GM12865 (cell line): ENCODE measurements around the gene MBD4.
"Not testable (repeated sequence)": the region's sequence is repeated elsewhere in the genome, so short reads cannot be mapped to it uniquely, and the experiment has no call there.

Source experiments
- DNase-seq: peaks from one replicate; pipeline ENCODE4 v3.0.0; 2010; ENCODE audit warnings: low read depth
- H3K4me3 ChIP-seq: 2 replicates; pipeline ENCODE4 v1.5.1; 2011; ENCODE audit warnings: mild to moderate bottlenecking, low read depth, low read length, control low read depth
- TF ChIP-seq, protein P1 (sequence below): IDR thresholded peaks from 2 replicates; pipeline ENCODE4 v1.5.1; 2011; ENCODE audit warnings: low read length, control low read depth, low read depth, inconsistent platforms; ENCODE audit not compliant: insufficient read depth; ENCODE audit errors: missing control alignments

MBD4 gene

DNA sequence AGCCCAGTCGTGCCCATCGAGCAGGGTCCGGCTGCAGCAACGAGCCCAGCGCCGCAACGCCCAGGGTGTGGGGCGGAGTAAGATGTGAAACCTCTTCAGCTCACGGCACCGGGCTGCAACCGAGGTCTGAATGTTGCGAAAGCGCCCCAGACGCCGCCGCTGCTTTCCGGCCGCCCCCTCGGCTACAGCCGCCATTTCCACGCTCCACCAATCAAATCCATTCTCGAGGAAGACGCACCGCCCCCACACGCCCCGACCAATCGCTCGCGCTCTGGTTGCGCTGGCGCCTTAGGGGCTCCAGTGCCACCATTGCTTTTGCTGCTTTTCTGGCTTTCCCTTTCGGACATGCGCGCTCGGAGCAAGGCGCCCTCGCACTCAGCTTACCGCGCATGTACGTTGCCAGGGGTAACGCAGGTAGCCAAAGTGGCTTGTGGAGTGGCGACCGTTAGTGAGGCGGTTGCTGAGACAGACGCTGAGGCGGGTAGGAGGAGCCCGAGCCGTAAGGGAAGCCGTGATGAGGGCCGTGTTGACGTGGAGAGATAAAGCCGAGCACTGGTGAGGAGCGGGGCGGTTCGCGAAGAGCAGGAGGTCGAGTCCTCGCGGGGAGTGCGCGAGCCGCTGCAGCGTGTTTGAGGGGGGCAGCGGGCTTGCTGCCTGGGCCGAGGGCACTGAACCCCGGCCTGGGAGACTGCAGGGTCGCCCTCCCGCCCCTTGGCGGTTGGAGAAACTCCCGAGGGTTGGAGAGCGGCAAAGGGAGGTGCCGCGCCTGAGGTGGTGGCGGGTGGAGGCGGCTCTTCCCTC is at the start of gene MBD4, which contains the start of gene IFT122:
Gene MBD4, minus strand, starts transcription at position 132 of the 801 bp plus-strand sequence. Its CDS starts 115 bp downstream, at position 17.
Gene IFT122, plus strand, starts transcription at position 408 of the 801 bp plus-strand sequence. Its CDS starts 107 bp downstream, at position 515.
- TF ChIP-seq, protein P1, sequence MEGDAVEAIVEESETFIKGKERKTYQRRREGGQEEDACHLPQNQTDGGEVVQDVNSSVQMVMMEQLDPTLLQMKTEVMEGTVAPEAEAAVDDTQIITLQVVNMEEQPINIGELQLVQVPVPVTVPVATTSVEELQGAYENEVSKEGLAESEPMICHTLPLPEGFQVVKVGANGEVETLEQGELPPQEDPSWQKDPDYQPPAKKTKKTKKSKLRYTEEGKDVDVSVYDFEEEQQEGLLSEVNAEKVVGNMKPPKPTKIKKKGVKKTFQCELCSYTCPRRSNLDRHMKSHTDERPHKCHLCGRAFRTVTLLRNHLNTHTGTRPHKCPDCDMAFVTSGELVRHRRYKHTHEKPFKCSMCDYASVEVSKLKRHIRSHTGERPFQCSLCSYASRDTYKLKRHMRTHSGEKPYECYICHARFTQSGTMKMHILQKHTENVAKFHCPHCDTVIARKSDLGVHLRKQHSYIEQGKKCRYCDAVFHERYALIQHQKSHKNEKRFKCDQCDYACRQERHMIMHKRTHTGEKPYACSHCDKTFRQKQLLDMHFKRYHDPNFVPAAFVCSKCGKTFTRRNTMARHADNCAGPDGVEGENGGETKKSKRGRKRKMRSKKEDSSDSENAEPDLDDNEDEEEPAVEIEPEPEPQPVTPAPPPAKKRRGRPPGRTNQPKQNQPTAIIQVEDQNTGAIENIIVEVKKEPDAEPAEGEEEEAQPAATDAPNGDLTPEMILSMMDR, result no peak
- peak; percentile 100 for DNase-seq
- peak within 1 kb of the TSS; percentile 96 for H3K4me3 ChIP-seq

DNA sequence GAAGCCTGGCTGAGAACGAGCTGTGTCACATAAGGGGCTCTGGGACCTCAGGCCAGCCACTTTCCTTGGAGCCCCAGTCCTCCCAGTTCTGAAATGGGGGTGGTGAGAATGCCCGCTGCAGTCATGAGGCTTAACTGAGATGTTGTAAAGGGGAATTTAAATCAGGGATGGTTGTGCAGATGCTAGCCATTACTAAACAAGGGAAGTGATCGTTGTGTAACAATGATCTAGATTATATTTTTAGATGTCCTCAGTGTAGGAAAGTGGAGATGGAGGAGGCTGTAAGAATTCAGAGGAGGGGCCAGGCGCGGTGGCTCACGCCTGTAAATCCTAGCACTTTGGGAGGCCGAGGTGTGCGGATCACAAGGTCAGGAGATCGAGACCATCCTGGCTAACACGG is 49.5 kb upstream of the MBD4 start:
- H3K4me3 ChIP-seq, DNase-seq: not testable (repeated sequence)

DNA sequence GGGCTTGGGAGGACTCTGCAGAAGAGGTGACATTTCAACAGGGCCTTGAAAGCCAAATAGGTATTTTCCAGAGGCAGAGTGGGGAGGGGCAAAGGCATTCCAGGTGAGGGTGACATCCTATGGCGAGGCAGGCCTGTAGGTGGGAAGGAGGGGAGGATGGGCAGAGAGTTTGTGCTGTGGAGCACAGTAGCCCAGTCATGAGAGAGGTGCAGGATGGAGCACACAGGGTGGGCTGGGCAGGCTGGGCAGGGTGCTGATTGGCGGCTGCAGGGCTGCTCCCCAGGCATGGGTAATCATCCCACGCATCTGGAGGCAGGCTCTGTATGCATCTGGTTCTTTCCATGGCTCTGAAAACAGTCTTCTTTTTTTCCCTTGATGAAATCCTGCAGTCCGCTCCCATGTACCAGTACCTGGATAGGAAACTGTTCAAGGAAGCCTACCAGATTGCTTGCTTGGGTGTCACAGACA is 48.2 kb upstream of the MBD4 start:
- DNase-seq, H3K4me3 ChIP-seq: not testable (repeated sequence)

DNA sequence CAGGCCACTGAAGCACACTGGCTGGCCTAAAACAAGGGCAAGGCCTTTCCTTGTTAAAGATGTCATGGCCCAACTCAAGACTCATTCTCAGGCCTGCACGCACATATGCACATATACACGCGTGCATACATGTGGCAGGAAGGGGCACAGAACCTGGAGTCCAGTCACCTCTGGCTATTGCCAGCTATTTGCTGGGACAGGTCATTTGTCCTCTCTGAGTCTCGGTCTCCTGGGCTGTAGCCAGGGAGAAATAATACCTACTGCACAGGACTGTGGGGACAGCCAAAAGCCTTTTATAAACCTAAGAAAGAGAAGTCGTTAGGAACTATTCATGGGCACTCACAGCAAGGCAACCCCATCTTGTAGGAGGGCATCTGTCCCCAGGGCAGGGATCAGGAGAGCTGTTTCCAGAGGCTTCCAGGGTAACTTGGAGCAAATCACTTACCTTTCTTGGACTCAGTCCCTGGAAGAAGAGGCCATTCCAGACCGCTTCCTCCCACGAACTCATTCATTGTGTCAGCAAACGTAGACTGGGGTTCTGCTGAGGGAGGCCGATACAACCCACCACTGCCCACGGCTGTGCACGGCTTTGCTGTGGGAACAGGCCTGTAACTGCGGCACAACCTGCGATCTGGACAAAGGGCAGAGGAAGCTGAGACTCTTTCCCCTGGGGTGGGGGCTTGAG is 47.6 kb upstream of the MBD4 start:
- no peak overlapping the region for H3K4me3 ChIP-seq
- DNase-seq, result no peak
- TF ChIP-seq, protein P1, result no peak

DNA sequence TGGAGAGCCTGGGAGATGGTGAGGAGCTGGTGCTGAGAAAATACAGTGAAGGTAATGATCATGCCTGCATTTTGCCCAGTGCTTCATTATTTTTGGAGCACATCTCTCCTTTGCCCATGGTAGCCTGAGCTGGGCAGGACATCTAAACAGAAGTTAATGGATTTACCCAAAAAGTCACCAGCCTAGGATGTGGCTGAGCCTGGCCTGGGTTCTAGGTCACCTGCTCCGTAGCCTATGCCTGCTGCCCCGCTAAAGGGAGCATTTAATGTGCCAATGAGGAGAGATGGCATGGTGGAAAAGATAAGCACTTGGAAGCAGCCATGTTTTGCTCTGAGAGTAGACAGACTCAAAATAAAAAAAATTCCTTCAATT is 46.9 kb upstream of the MBD4 start:
- H3K4me3 ChIP-seq, result no peak overlapping the region
- TF ChIP-seq, protein P1, result no peak

DNA sequence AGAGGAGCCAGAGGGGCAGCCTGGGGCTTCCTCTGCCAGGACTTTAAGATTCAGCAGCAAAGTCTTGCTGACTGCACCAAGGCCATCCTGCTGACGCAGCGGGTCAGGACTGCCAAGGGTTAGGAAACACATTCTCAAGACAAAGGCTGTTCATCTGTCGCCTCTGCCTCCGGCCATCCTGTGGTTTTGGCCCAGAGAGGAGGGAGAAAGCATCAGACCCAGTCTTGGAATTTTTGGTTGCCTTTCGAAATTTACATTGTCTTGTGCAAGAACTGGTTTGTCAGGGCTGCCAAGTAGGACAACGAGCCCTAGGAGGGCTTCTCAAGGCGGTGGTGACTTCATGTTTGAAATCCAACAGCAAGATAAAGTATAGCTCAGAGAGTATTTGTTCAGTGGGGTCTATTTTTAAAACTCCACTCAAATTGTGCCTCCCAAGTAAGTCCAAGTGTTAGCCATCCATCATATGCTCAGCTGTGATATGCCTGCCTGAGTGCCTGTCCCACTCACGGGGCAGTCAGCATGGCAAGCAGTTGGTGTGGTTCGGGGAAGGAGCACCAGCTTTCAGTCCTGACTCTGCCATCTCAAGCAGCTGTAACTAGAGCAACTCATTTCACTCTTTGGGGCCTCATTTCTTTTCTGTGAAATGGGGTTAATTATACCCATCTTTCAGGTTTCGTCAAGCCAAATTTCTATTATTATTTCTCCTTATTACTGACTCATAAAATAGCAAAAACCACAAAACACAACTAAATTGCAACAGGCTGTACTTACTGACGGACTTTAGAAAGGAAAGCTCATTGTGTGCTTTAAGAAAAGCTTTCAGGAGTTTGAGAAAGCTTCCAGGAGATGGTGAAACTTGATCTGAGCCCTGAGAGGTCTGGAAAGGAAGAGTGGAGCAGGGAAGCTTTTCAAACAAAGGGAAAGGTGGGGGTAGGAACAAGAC is 46.2 kb upstream of the MBD4 start:
- no peak overlapping the region for H3K4me3 ChIP-seq
- TF ChIP-seq, protein P1, result no peak

More for the DNA sequence above, 46.9 kb upstream of the MBD4 start:
- no peak for DNase-seq

DNA sequence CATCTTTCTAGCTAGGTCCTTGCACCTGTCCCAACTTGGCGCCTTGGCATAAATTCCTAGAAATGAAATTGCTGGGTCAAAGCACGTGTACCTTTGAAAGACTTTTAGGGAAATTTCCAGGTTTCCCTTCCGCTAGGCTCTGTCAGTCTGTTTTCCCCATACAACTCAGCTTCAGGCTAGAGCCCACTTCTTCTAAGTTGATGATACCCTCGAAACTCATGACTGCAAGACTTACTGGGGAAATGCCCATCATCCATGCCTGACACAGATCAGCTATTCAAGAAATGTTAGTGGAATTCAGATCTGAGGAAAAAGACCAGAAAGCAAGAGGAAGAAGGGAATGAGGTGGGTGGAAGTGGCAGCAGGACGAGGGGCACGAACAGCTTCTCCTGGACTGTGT is 45.4 kb upstream of the MBD4 start:
- not testable (repeated sequence) for H3K4me3 ChIP-seq, DNase-seq

More for the DNA sequence above, 46.2 kb upstream of the MBD4 start:
- DNase-seq, result peak; percentile 59

DNA sequence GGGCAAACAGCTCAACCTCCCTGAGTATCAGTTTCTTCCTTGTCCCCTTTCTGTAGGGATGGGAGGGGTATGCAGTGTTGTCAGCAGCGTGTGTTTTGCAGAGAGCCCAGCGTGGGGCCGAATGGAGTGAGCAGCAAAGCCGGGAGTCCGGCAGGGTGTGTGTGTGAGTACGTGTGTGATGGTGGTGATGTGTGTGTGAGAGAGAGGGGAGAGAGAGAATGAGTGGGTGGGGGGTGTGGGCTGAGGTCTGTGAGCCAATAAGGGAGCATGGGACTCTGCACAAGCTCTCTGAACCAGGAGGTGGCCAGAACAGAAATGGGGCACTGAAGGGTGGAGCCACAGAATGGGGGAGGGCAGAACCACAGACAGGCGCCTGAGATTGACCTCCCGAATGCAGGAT is 44.1 kb upstream of the MBD4 start:
- DNase-seq, result no peak
- TF ChIP-seq, protein P1, result no peak
- H3K4me3 ChIP-seq, result no peak overlapping the region
